Hepatocyte (in vitro differentiated cells): Measurements from ENCODE around the gene ATR. TPM values are rescaled to one million over a fixed set of nuclear protein-coding genes. Genes with fewer than 3 reads are reported as not detected.

Experiments used
- DNase-seq: peaks from one replicate; pipeline ENCODE4 v3.0.0-alpha.2; 2016; ENCODE audit warnings: low spot score
- H2AFZ ChIP-seq: fragments of 200-600 bp; sonication (generic); 2 replicates; pipeline ENCODE4 v1.6.0; 2016; ENCODE audit warnings: antibody characterized with exemption, mild to moderate bottlenecking
- H3K27ac ChIP-seq: fragments of 200-600 bp; sonication (generic); 2 replicates; pipeline ENCODE4 v1.5.1; 2016; ENCODE audit warnings: mild to moderate bottlenecking
- H3K27me3 ChIP-seq: fragments of 200-600 bp; sonication (generic); 2 replicates; pipeline ENCODE4 v1.6.1; 2016
- H3K36me3 ChIP-seq: fragments of 200-600 bp; sonication (generic); replicated peaks from 2 replicates; pipeline ENCODE4 v1.5.1; 2016; ENCODE audit warnings: low read depth; ENCODE audit not compliant: insufficient read depth
- H3K4me1 ChIP-seq: fragments of 200-600 bp; sonication (generic); 2 replicates; pipeline ENCODE4 v1.5.1; 2016; ENCODE audit warnings: mild to moderate bottlenecking, moderate library complexity; ENCODE audit not compliant: insufficient read depth
- H3K4me2 ChIP-seq: fragments of 200-600 bp; sonication (generic); 2 replicates; pipeline ENCODE4 v1.6.0; 2016
- H3K4me3 ChIP-seq: fragments of 200-600 bp; sonication (generic); 2 replicates; pipeline ENCODE4 v1.5.1; 2016; ENCODE audit warnings: mild to moderate bottlenecking
- H3K79me2 ChIP-seq: fragments of 200-600 bp; sonication (generic); 2 replicates; pipeline ENCODE4 v1.6.0; 2017; ENCODE audit warnings: mild to moderate bottlenecking
- H3K9me2 ChIP-seq: fragments of 200-600 bp; sonication (generic); replicated peaks from 2 replicates; pipeline ENCODE4 v1.6.0; 2017; ENCODE audit warnings: mild to moderate bottlenecking; ENCODE audit not compliant: insufficient read depth
- H3K9me3 ChIP-seq: fragments of 200-600 bp; sonication (generic); 2 replicates; pipeline ENCODE4 v1.5.1; 2016; ENCODE audit warnings: low read depth, mild to moderate bottlenecking
- H4K20me1 ChIP-seq: fragments of 200-600 bp; sonication (generic); 2 replicates; pipeline ENCODE4 v1.6.0; 2016; ENCODE audit warnings: mild to moderate bottlenecking; ENCODE audit not compliant: insufficient read depth, poor library complexity, severe bottlenecking
- CTCF ChIP-seq: fragments of 200-600 bp; sonication (generic); IDR thresholded peaks from 2 replicates; pipeline ENCODE4 v1.5.1; 2016; ENCODE audit warnings: antibody characterized with exemption, mild to moderate bottlenecking; ENCODE audit not compliant: poor library complexity
- EZH2 ChIP-seq: fragments of 200-600 bp; sonication (generic); IDR thresholded peaks from 2 replicates; pipeline ENCODE4 v1.6.1; 2016; ENCODE audit warnings: antibody characterized with exemption, mild to moderate bottlenecking, borderline replicate concordance
- EZH2phosphoT487 ChIP-seq: fragments of 200-600 bp; sonication (generic); IDR thresholded peaks from one replicate; pipeline ENCODE4 v1.6.1; 2018; ENCODE audit warnings: antibody characterized with exemption, mild to moderate bottlenecking, low read depth, moderate library complexity; ENCODE audit not compliant: unreplicated experiment, severe bottlenecking
- WGBS: methylation state at CpG from one replicate; pipeline ENCODE4 v1.1.6; 2016; ENCODE audit warnings: low lambda C conversion rate; ENCODE audit errors: missing lambda C conversion rate; 5-methylcytosine and 5-hydroxymethylcytosine counted together
- polyA plus RNA-seq: library from polyadenylated mRNA; unstranded; fragments of >200 nt; fragmentation: Nextera tagmentation; extraction: Ambion mirVana; gene quantifications from 2 replicates; pipeline ENCODE4 v1.2.1, GENCODE V29; 2016
- total RNA-seq: library from RNA; depleted of rRNA; stranded (reverse); fragments of >200 nt; gene quantifications from 2 replicates; pipeline ENCODE4 v1.2.3, GENCODE V29; 2014

ATR gene
- total and polyA plus RNA-seq, 2 experiments from 2014 or later = 10.0 to 35.6 TPM

- H3K9me2 ChIP-seq = no peaks in the 10 kb centered on the region
- no peak overlapping the region for H2AFZ ChIP-seq
- no peak for TF ChIP-seq EZH2
- no peak for TF ChIP-seq EZH2phosphoT487
- TF ChIP-seq CTCF = no peak
- no peaks in the 10 kb centered on the region for H3K9me3 ChIP-seq
- H3K36me3 ChIP-seq = no peaks in the 10 kb centered on the region
- H3K4me2 ChIP-seq = no peak overlapping the region
- 97% methylated on average over 2 of the region's 2 CpGs for WGBS
- H4K20me1 ChIP-seq = no peaks in the 10 kb centered on the region
- no peak overlapping the region for H3K4me3 ChIP-seq
- no peaks in the 10 kb centered on the region for H3K79me2 ChIP-seq
- no peaks in the 10 kb centered on the region for H3K4me1 ChIP-seq
- H3K27me3 ChIP-seq = no peaks in the 10 kb centered on the region
- no peak overlapping the region for H3K27ac ChIP-seq
- no peak for DNase-seq
These were observed 36.5 kb downstream of the ATR start for GRCh38 chr3:142542054-142542453.

GRCh38 chr3:142536519-142536918, 42.0 kb downstream of the ATR start:
- H3K27ac ChIP-seq = no peak overlapping the region
- H3K4me1 ChIP-seq = no peaks in the 10 kb centered on the region
- TF ChIP-seq EZH2phosphoT487 (no peak), EZH2 (no peak)
- H3K36me3 ChIP-seq = no peaks in the 10 kb centered on the region
- H4K20me1 ChIP-seq = no peaks in the 10 kb centered on the region
- H3K9me3 ChIP-seq = no peaks in the 10 kb centered on the region
- no peak overlapping the region for H3K4me2 ChIP-seq
- H2AFZ ChIP-seq = no peak overlapping the region
- no peak for DNase-seq
- no peaks in the 10 kb centered on the region for H3K9me2 ChIP-seq
- H3K4me3 ChIP-seq = no peak overlapping the region
- H3K79me2 ChIP-seq = no peaks in the 10 kb centered on the region
- no peaks in the 10 kb centered on the region for H3K27me3 ChIP-seq
- WGBS = 96% methylated on average over 3 of the region's 3 CpGs

GRCh38 chr3:142534543-142534942, 44.0 kb downstream of the ATR start:
- Histone ChIP-seq H3K4me3 (no peak overlapping the region), H2AFZ (no peak overlapping the region), H3K27ac (no peak overlapping the region), H3K4me1 (no peaks in the 10 kb centered on the region), H3K9me2 (no peaks in the 10 kb centered on the region), H3K36me3 (no peaks in the 10 kb centered on the region), H3K9me3 (no peaks in the 10 kb centered on the region), H3K79me2 (no peaks in the 10 kb centered on the region), H4K20me1 (no peaks in the 10 kb centered on the region), H3K4me2 (no peak overlapping the region), H3K27me3 (no peaks in the 10 kb centered on the region)
- TF ChIP-seq EZH2phosphoT487 = no peak
- no peak for DNase-seq
- 95% methylated on average over 2 of the region's 2 CpGs for WGBS

GRCh38 chr3:142530296-142530695, 48.2 kb downstream of the ATR start:
- TF ChIP-seq EZH2phosphoT487 = no peak
- no peak for TF ChIP-seq EZH2
- TF ChIP-seq CTCF = no peak
- Histone ChIP-seq H3K4me3 (no peak overlapping the region), H3K36me3 (no peaks in the 10 kb centered on the region), H3K27me3 (no peaks in the 10 kb centered on the region), H3K4me2 (no peak overlapping the region), H2AFZ (no peak overlapping the region), H3K9me2 (no peaks in the 10 kb centered on the region), H3K27ac (no peak overlapping the region), H3K9me3 (no peaks in the 10 kb centered on the region), H4K20me1 (no peaks in the 10 kb centered on the region), H3K79me2 (no peaks in the 10 kb centered on the region), H3K4me1 (no peaks in the 10 kb centered on the region)
- 97% methylated on average over 1 of the region's 1 CpG for WGBS
- DNase-seq = no peak
